Panc1 (cell line): ENCODE measurements around the gene LILRB4. TPM values are rescaled to one million over a fixed set of nuclear protein-coding genes. Genes with fewer than 3 reads are reported as not detected.
A peak's percentile ranks its signal among the peaks of the same experiment; 100 is the strongest.
"Not testable (repeated sequence)": the region's sequence is repeated elsewhere in the genome, so short reads cannot be mapped to it uniquely, and the experiment has no call there.

ENCODE experiments used
- ATAC-seq: fragments of 200-7000 bp; cut with Tn5 transposase; 2 replicates; pipeline ENCODE4 v1.9.1; 2020; ENCODE audit warnings: mild to moderate bottlenecking, moderate library complexity
- BruUV-seq: library from RNA; stranded (reverse); fragments of 400-500 nt; replicated peaks from 2 replicates; lab custom pipeline; 2021; lab: Mats Ljungman, UMichigan
- CTCF ChIA-PET: fragments of 300-600 bp; sonication (Branson Sonifier 250); formaldehyde crosslinking; loops from one replicate; lab custom pipeline; 2022; ENCODE audit warnings: antibody characterized with exemption; lab: Charles Lee
- POLR2A ChIA-PET: fragments of 300-600 bp; sonication (Branson Sonifier 250); formaldehyde crosslinking; loops from one replicate; lab custom pipeline; 2022; ENCODE audit warnings: antibody characterized with exemption; lab: Charles Lee
- DNase-seq: peaks from one replicate; pipeline ENCODE4 v3.0.0-alpha.2; 2010; ENCODE audit warnings: low read depth, low spot score
- H3K27ac ChIP-seq: 2 replicates; pipeline ENCODE4 v1.5.1; 2011; ENCODE audit warnings: mild to moderate bottlenecking, low read length, inconsistent platforms
- H3K27me3 ChIP-seq: fragments of 200-500 bp; sonication (Bioruptor generic); 2 replicates; pipeline ENCODE4 v1.6.0; 2014; ENCODE audit warnings: low read length, inconsistent platforms; ENCODE audit not compliant: control insufficient read depth, insufficient read depth
- H3K36me3 ChIP-seq: fragments of 200-500 bp; sonication (Bioruptor generic); 2 replicates; pipeline ENCODE4 v1.5.1; 2014; ENCODE audit warnings: inconsistent platforms, mild to moderate bottlenecking, low read length, moderate library complexity; ENCODE audit not compliant: control insufficient read depth, insufficient read depth
- H3K4me1 ChIP-seq: 2 replicates; pipeline ENCODE4 v1.5.1; 2011; ENCODE audit warnings: inconsistent platforms, mild to moderate bottlenecking, low read length, moderate library complexity; ENCODE audit not compliant: control insufficient read depth, insufficient read depth
- H3K4me3 ChIP-seq, 2 experiments: 2 replicates each; pipeline ENCODE4 v1.5.1; 2011 to 2012; ENCODE audit warnings: low read depth in 2 of 2, low read length in 2 of 2, mild to moderate bottlenecking in 2 of 2, inconsistent platforms in 1 of 2, moderate library complexity in 1 of 2
- H3K9me3 ChIP-seq: fragments of 200-500 bp; sonication (Bioruptor generic); 2 replicates; pipeline ENCODE4 v1.5.1; 2014; ENCODE audit warnings: low read depth, mild to moderate bottlenecking, inconsistent platforms, low read length, moderate library complexity; ENCODE audit not compliant: control insufficient read depth, insufficient read depth
- CTCF ChIP-seq: fragments of 450-650 bp; IDR thresholded peaks from 2 replicates; pipeline ENCODE4 v1.5.1; 2017; ENCODE audit warnings: mild to moderate bottlenecking
- POLR2AphosphoS5 ChIP-seq: IDR thresholded peaks from 2 replicates; pipeline ENCODE4 v1.6.1; 2012; ENCODE audit warnings: mild to moderate bottlenecking, low read depth, low read length, moderate library complexity
- REST ChIP-seq, 2 experiments: IDR thresholded peaks; 2 replicates each; pipeline ENCODE4 v1.6.1; 2011 to 2012; ENCODE audit warnings: low read depth in 2 of 2, control low read depth in 1 of 2, low read length in 1 of 2, mild to moderate bottlenecking in 1 of 2, moderate library complexity in 1 of 2; ENCODE audit not compliant: insufficient read depth in 1 of 2
- SIN3A ChIP-seq: IDR thresholded peaks from 2 replicates; pipeline ENCODE4 v1.6.1; 2012; ENCODE audit warnings: low read depth, mild to moderate bottlenecking, low read length, moderate library complexity, borderline replicate concordance; ENCODE audit not compliant: insufficient read depth
- TCF7L2 ChIP-seq: IDR thresholded peaks from 2 replicates; pipeline ENCODE4 v1.6.1; 2011; ENCODE audit warnings: mild to moderate bottlenecking, low read depth, low read length, inconsistent platforms
- in situ Hi-C: cut with HindIII; loops from 2 replicates; pipeline ENCODE4 v1.10.0; 2016; ENCODE audit warnings: low sequenced_read_pairs, low pct_unique_long_range_greater_than_20kb
- intact Hi-C: fragments of 100-400 bp; cut with micrococcal nuclease; formaldehyde crosslinking; loops from one replicate; pipeline ENCODE4 v1.10.0; 2022; ENCODE audit not compliant: unreplicated experiment
- total RNA-seq: library from RNA; stranded (reverse); gene quantifications from one replicate; pipeline ENCODE4 v1.2.1, GENCODE V29; 2021; ENCODE audit not compliant: unreplicated experiment

The LILRB4 gene
- total RNA-seq, 1 experiment from 2014 or later, result not detected

- intact Hi-C loops, result loop anchor here (5.0 kb wide), 1 partner anchor 333 kb away; no protein-coding TSS in a partner anchor
- Histone ChIP-seq H3K27ac (no peak overlapping the region), H3K4me1 (no peaks in the 10 kb centered on the region), H3K27me3 (peaks cover 16% of the 10 kb centered on the region), H3K9me3 (no peaks in the 10 kb centered on the region), H3K36me3 (no peaks in the 10 kb centered on the region), H3K4me3 (no peak overlapping the region)
- in situ Hi-C loops, result no loop called here
- BruUV-seq, result no TSS peak
- TF ChIP-seq TCF7L2 (no peak), REST (IDR thresholded peaks at IDR 0.05; ENCODE audit: insufficient read depth in 1 of 2, low read depth in 2 of 2, low read length in 1 of 2) (no peak)
- ATAC-seq, result no peak
- ChIA-PET POLR2A (no interaction called here), CTCF (no interaction called here)
- DNase-seq, result no peak
These were observed 32.0 kb upstream of the LILRB4 start for GRCh38 chr19:54630782-54631181.

- in situ Hi-C loops, BruUV-seq, DNase-seq, CTCF ChIA-PET, H3K4me1 ChIP-seq, H3K27ac ChIP-seq, H3K36me3 ChIP-seq, H3K9me3 ChIP-seq, POLR2A ChIA-PET, H3K4me3 ChIP-seq: not testable (repeated sequence)
- peak; percentile 52 for ATAC-seq
- intact Hi-C loops, result loop anchor here (5.0 kb wide), 1 partner anchor 334 kb away; no protein-coding TSS in a partner anchor
- peaks cover 10% of the 10 kb centered on the region for H3K27me3 ChIP-seq
These were observed 31.1 kb upstream of the LILRB4 start for GRCh38 chr19:54631489-54632337.

GRCh38 chr19:54632517-54632916, 30.3 kb upstream of the LILRB4 start:
- ATAC-seq, DNase-seq, H3K4me1 ChIP-seq, H3K27me3 ChIP-seq, H3K36me3 ChIP-seq, in situ Hi-C loops, H3K4me3 ChIP-seq, H3K27ac ChIP-seq, H3K9me3 ChIP-seq, CTCF ChIA-PET, BruUV-seq: not testable (repeated sequence)
- intact Hi-C loops, result loop anchor here (5.0 kb wide), 1 partner anchor 335 kb away; no protein-coding TSS in a partner anchor
- POLR2A ChIA-PET, result interaction anchor here (0.6 kb wide), 1 partner anchor 577 kb away, joined by 5 read pairs; no protein-coding TSS in a partner anchor

- Histone ChIP-seq H3K27me3 (peaks cover 4% of the 10 kb centered on the region; the same call in 1 of the 2 replicates), H3K27ac (no peak overlapping the region), H3K9me3 (no peaks in the 10 kb centered on the region), H3K36me3 (no peaks in the 10 kb centered on the region), H3K4me3 (no peak overlapping the region), H3K4me1 (no peaks in the 10 kb centered on the region)
- POLR2A ChIA-PET, result interaction anchor here (0.5 kb wide), 1 partner anchor 279 kb away, joined by 3 read pairs; no protein-coding TSS in a partner anchor
- ATAC-seq (no peak), DNase-seq (no peak)
- intact Hi-C loops (loop anchor here (5.0 kb wide), 1 partner anchor 336 kb away; no protein-coding TSS in a partner anchor), in situ Hi-C loops (no loop called here)
- CTCF ChIA-PET, result no interaction called here
- no TSS peak for BruUV-seq
- no peak for TF ChIP-seq CTCF
- TF ChIP-seq TCF7L2, result no peak
- no peak for TF ChIP-seq POLR2AphosphoS5
- TF ChIP-seq REST (IDR thresholded peaks at IDR 0.05; ENCODE audit: insufficient read depth in 1 of 2, low read depth in 2 of 2, low read length in 1 of 2), result no peak
- no peak for TF ChIP-seq SIN3A
These were observed 29.4 kb upstream of the LILRB4 start for GRCh38 chr19:54633401-54633800.
